HG03097 (cell line): ENCODE measurements around the gene HPS1.

Source experiments
- ATAC-seq: cut with Tn5 transposase; IDR thresholded peaks from one replicate; pipeline ENCODE4 v1.9.1; 2021; ENCODE audit not compliant: unreplicated experiment, low FRiP score

Gene HPS1

GRCh38 chr10:98370831-98371820 lies 75.6 kb downstream of the HPS1 start:
- no peak for ATAC-seq

GRCh38 chr10:98369801-98370200 lies 76.9 kb downstream of the HPS1 start:
- no peak for ATAC-seq

- ATAC-seq = no peak
Observed at GRCh38 chr10:98368644-98369043, 78.1 kb downstream of the HPS1 start.

- ATAC-seq = no peak
Observed at GRCh38 chr10:98367604-98368451, 78.9 kb downstream of the HPS1 start.
